Measurements from ENCODE around the gene BAHD1.

Gene BAHD1

DNA sequence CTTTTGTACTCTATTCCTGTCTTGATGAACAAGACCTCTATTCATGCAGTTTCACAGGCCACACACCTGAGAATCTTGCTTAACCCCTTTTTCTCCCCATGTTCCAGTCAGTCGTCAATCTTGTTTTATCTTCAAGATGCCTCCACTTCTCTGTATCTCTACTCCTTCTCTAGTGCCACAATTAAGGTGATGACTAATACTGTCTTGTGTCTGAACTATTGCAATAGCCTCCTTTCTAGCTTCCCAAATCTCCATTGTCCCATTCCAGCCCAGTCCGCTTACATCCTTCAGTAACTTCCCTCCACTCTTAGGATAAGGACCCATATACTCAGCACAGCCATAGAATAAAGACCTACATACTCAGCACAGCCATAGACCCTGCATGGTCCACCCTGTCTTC lies 54.8 kb downstream of the BAHD1 start:
- Histone ChIP-seq H3K4me3 (IDR thresholded peaks at IDR 0.05; ENCODE audit: insufficient read depth, low read depth, low read length) (no peak overlapping the region), H4K20me1 (ENCODE audit: insufficient read depth) (no peaks in the 10 kb centered on the region)

DNA sequence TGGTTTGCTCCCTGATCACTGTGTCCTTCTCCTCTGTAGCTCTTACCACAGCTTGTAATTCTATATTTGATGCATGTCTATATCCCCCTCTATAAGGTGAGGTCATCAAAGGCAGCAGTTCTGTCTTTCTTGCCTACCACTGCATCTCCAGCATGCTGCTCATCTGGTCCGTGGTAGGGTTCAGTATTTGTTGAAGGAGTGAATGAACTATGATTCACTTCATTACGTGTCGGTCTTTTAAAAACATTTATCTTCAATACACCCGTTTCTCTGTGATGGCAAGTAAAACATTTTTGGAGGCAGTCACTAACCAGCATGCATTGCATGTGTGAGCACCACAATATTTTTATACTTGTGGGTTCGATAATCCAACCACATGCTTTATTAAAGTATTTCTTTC lies 57.7 kb downstream of the BAHD1 start:
- TF ChIP-seq, protein P1, sequence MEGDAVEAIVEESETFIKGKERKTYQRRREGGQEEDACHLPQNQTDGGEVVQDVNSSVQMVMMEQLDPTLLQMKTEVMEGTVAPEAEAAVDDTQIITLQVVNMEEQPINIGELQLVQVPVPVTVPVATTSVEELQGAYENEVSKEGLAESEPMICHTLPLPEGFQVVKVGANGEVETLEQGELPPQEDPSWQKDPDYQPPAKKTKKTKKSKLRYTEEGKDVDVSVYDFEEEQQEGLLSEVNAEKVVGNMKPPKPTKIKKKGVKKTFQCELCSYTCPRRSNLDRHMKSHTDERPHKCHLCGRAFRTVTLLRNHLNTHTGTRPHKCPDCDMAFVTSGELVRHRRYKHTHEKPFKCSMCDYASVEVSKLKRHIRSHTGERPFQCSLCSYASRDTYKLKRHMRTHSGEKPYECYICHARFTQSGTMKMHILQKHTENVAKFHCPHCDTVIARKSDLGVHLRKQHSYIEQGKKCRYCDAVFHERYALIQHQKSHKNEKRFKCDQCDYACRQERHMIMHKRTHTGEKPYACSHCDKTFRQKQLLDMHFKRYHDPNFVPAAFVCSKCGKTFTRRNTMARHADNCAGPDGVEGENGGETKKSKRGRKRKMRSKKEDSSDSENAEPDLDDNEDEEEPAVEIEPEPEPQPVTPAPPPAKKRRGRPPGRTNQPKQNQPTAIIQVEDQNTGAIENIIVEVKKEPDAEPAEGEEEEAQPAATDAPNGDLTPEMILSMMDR (conservative IDR thresholded peaks at IDR 0.05; ENCODE audit: low read depth, low read length): no peak
- Histone ChIP-seq H3K27me3 (ENCODE audit: insufficient read depth, low read depth) (no peaks in the 10 kb centered on the region), H3K27ac (no peak overlapping the region), H3K79me2 (ENCODE audit: insufficient read depth, low read depth) (no peaks in the 10 kb centered on the region), H3K4me2 (no peak overlapping the region), H3K9ac (no peak overlapping the region), H3K4me3 (IDR thresholded peaks at IDR 0.05; ENCODE audit: insufficient read depth, low read depth, low read length) (no peak overlapping the region), H4K20me1 (ENCODE audit: insufficient read depth) (no peaks in the 10 kb centered on the region), H3K36me3 (ENCODE audit: insufficient read depth) (no peaks in the 10 kb centered on the region), H3K4me1 (ENCODE audit: low read depth, poor library complexity, severe bottlenecking) (peaks cover 11% of the 10 kb centered on the region), H2AFZ (ENCODE audit: low read depth) (no peak overlapping the region)

More for the DNA sequence above, 54.8 kb downstream of the BAHD1 start:
- no peak overlapping the region for H3K27ac ChIP-seq
- TF ChIP-seq, protein P1 (conservative IDR thresholded peaks at IDR 0.05; ENCODE audit: low read depth, low read length): no peak
- no peak overlapping the region for H2AFZ ChIP-seq (ENCODE audit: low read depth)
- no peaks in the 10 kb centered on the region for H3K27me3 ChIP-seq (ENCODE audit: insufficient read depth, low read depth)
- H3K79me2 ChIP-seq (ENCODE audit: insufficient read depth, low read depth): no peaks in the 10 kb centered on the region
- no peaks in the 10 kb centered on the region for H3K36me3 ChIP-seq (ENCODE audit: insufficient read depth)
- H3K4me1 ChIP-seq (ENCODE audit: low read depth, poor library complexity, severe bottlenecking): peaks cover 20% of the 10 kb centered on the region
- H3K4me2 ChIP-seq: no peak overlapping the region
- no peak overlapping the region for H3K9ac ChIP-seq

DNA sequence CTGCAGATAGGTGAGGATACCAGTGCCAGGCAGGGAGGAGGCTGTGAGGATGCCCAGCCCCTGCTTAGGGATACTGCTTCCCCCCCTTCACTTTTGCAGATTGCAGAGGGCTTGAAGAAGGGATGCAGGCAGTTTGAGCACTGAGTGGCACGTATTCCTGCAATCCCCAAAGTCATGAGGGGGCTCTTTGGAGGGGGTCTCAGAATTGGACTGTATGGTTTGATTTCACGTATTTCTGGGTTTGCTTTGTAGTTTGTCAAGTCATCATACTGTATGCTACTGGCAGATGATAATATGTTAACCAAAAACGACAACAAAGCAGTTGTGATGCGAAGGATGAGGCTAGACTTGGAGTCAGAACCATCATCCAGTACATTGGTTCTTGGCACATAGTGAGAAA lies 58.1 kb downstream of the BAHD1 start:
- H3K79me2 ChIP-seq (ENCODE audit: insufficient read depth, low read depth): no peaks in the 10 kb centered on the region
- no peak overlapping the region for H3K9ac ChIP-seq
- H3K4me3 ChIP-seq (IDR thresholded peaks at IDR 0.05; ENCODE audit: insufficient read depth, low read depth, low read length): no peak overlapping the region
- H2AFZ ChIP-seq (ENCODE audit: low read depth): no peak overlapping the region
- peaks cover 6% of the 10 kb centered on the region for H3K4me1 ChIP-seq (ENCODE audit: low read depth, poor library complexity, severe bottlenecking)
- TF ChIP-seq, protein P1 (conservative IDR thresholded peaks at IDR 0.05; ENCODE audit: low read depth, low read length): no peak
- H4K20me1 ChIP-seq (ENCODE audit: insufficient read depth): no peaks in the 10 kb centered on the region
- H3K4me2 ChIP-seq: no peak overlapping the region
- no peaks in the 10 kb centered on the region for H3K27me3 ChIP-seq (ENCODE audit: insufficient read depth, low read depth)
- no peaks in the 10 kb centered on the region for H3K36me3 ChIP-seq (ENCODE audit: insufficient read depth)
- H3K27ac ChIP-seq: no peak overlapping the region

DNA sequence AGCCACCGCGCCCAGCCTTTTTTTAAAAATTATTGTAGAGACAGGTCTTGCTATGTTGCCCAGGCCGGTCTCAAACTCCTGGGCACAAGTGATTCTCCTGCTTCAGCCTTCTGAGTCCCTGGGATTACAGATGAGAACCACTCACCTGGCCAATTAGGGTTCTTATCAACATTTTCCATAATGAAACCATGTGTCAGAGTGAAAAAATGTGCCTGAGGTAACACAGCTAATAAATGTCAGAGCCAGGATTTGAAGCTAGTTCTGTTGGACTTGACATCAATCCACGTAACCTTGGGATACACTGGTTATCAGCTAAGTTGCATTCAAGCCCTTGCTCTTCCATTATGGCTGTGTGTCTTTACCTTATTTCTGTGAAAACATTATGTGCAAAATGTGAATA lies 59.2 kb downstream of the BAHD1 start:
- no peaks in the 10 kb centered on the region for H3K4me1 ChIP-seq (ENCODE audit: low read depth, poor library complexity, severe bottlenecking)
- no peak overlapping the region for H2AFZ ChIP-seq (ENCODE audit: low read depth)
- TF ChIP-seq, protein P1 (conservative IDR thresholded peaks at IDR 0.05; ENCODE audit: low read depth, low read length): no peak
- H3K9ac ChIP-seq: no peak overlapping the region
- no peak overlapping the region for H3K27ac ChIP-seq
- H3K79me2 ChIP-seq (ENCODE audit: insufficient read depth, low read depth): no peaks in the 10 kb centered on the region
- H3K36me3 ChIP-seq (ENCODE audit: insufficient read depth): no peaks in the 10 kb centered on the region
- no peaks in the 10 kb centered on the region for H3K27me3 ChIP-seq (ENCODE audit: insufficient read depth, low read depth)
- H3K4me3 ChIP-seq (IDR thresholded peaks at IDR 0.05; ENCODE audit: insufficient read depth, low read depth, low read length): no peak overlapping the region
- H3K4me2 ChIP-seq: no peak overlapping the region
- H4K20me1 ChIP-seq (ENCODE audit: insufficient read depth): no peaks in the 10 kb centered on the region
